Memory B cell (primary cell): ENCODE results near the gene TCF4.

Source experiments
- ATAC-seq: fragments of 150-1000 bp; cut with Tn5 transposase; 2 replicates; pipeline ENCODE4 v1.10.0; 2021; ENCODE audit warnings: low read depth, mild to moderate bottlenecking, moderate library complexity
- DNase-seq, 2 donors: peaks; one replicate each; pipeline ENCODE4 v3.0.0; 2022; ENCODE audit warnings: low spot score in 2 of 2
- H3K27ac Mint-ChIP-seq: one replicate; pipeline ENCODE4 v1.8.0; 2022; ENCODE audit warnings: mild to moderate bottlenecking, moderate library complexity, mixed read lengths
- H3K27me3 Mint-ChIP-seq: one replicate; pipeline ENCODE4 v1.8.0; 2022; ENCODE audit warnings: mixed read lengths
- H3K36me3 Mint-ChIP-seq: one replicate; pipeline ENCODE4 v1.8.0; 2022; ENCODE audit warnings: mild to moderate bottlenecking, mixed read lengths
- H3K4me1 Mint-ChIP-seq: one replicate; pipeline ENCODE4 v1.8.0; 2022; ENCODE audit warnings: mixed read lengths
- H3K4me3 Mint-ChIP-seq: one replicate; pipeline ENCODE4 v1.8.0; 2022; ENCODE audit warnings: mild to moderate bottlenecking, moderate library complexity, mixed read lengths
- H3K9me3 Mint-ChIP-seq: one replicate; pipeline ENCODE4 v1.8.0; 2022; ENCODE audit warnings: mixed read lengths

The TCF4 gene

DNA sequence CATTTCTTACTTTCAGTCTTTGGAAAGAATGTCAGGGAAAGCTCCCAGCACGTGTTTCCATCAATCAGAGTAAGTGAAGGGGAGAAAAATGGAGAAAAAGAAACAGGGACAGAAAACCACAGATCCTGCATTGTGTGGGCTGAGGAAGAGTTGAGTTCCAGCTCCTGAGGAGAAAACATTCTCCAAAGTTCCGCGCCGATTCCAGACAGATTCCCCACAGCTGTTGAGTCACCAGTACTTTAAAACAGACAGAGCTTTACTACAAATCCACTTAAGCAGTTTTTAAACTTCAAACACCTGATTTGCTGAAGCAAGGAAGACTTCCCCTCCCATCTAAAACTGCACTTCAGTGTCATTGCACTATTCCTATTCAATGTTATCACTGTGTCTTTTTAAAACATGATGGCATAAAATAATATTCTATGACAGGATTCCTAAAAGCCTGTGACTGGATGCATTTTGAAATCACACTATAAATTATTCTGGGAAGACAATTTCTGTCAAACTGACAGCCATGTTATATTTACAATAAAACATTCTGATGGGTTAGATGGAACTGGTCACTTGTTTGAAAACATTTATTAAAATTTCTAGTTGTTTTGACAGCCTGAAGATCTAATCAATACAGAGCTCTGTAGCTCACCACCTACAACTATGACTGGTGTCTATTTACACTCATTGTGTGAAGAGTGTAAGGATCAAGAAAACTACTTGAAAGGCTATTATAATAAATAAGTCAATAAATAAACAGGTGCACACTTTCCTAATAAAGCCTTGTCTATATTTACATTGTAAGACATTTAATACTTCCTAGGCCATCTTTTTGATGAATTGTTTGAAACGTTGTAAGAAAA is 40.9 kb downstream of the TCF4 start:
- DNase-seq (no peak), ATAC-seq (no peak)
- Mint-ChIP-seq H3K9me3 (no peaks in the 10 kb centered on the region), H3K36me3 (peaks cover 6% of the 10 kb centered on the region), H3K27me3 (peaks cover 3% of the 10 kb centered on the region), H3K4me1 (peaks cover 5% of the 10 kb centered on the region), H3K4me3 (no peak overlapping the region), H3K27ac (no peak overlapping the region)

- H3K4me1 Mint-ChIP-seq, result no peaks in the 10 kb centered on the region
- H3K9me3 Mint-ChIP-seq, result no peaks in the 10 kb centered on the region
- ATAC-seq (no peak), DNase-seq (no peak)
- no peak overlapping the region for H3K4me3 Mint-ChIP-seq
- H3K27me3 Mint-ChIP-seq, result no peaks in the 10 kb centered on the region
- H3K36me3 Mint-ChIP-seq, result peaks cover 2% of the 10 kb centered on the region
- peak overlapping the region; percentile 41 for H3K27ac Mint-ChIP-seq
These were observed 44.0 kb downstream of the TCF4 start for GRCh38 chr18:55544014-55544413.

DNA sequence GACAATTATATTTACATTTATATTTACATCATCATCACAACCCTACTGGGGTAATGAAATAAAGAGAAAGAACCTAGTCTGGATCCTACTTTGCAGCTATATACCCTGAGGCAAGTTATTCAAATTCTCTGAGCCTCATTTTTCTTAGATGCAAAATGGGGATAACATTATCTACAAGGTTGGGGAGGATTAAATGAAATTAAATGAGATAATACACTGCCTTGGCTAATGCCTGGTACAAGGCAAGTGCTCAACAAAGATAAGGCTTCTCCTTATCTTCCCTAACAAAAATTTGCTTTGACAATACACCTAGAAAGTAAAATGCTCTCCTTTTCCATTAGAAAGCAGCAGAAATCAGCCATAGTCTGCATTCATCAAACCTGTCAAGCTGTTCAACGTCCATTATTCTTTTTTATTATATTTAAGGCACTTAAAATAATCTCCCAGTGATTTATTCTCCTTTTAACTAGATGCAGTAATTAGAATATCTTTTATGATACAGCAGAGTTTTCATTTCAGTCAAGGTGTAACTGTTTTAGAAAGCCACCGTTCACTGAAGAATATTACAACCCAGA is 44.8 kb downstream of the TCF4 start:
- Mint-ChIP-seq H3K27ac (no peak overlapping the region), H3K27me3 (no peaks in the 10 kb centered on the region)

GRCh38 chr18:55541571-55541970 is 46.4 kb downstream of the TCF4 start:
- Mint-ChIP-seq H3K4me3 (no peak overlapping the region), H3K27me3 (no peaks in the 10 kb centered on the region), H3K27ac (no peak overlapping the region), H3K4me1 (no peaks in the 10 kb centered on the region), H3K36me3 (peaks cover 2% of the 10 kb centered on the region), H3K9me3 (no peaks in the 10 kb centered on the region)
- no peak for DNase-seq
- no peak for ATAC-seq

More for the DNA sequence above, 44.8 kb downstream of the TCF4 start:
- Mint-ChIP-seq H3K4me3 (no peak overlapping the region), H3K36me3 (peaks cover 2% of the 10 kb centered on the region), H3K9me3 (no peaks in the 10 kb centered on the region), H3K4me1 (no peaks in the 10 kb centered on the region)
- ATAC-seq (no peak), DNase-seq (no peak)

DNA sequence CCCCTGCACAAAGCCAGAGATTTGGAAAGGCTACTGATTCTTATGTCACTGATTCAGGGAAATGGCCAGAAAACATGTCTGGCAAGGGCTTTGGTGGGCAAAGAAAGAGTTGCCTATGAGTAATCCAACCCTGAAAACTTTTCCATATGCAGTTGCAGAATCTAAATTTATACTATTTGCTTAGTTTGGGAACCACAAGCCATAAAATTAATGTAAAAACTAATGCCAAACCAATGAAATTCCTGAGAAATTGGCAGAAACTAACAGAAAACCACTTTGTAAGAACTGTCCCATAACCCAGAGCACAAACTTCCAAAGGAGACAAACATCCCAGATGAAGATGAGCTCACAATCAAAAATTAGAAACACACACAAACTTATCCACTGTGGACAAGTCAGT is 48.8 kb downstream of the TCF4 start:
- no peaks in the 10 kb centered on the region for H3K27me3 Mint-ChIP-seq
- no peak overlapping the region for H3K4me3 Mint-ChIP-seq
- ATAC-seq (no peak), DNase-seq (no peak)
- peaks cover 4% of the 10 kb centered on the region for H3K4me1 Mint-ChIP-seq
- H3K9me3 Mint-ChIP-seq, result no peaks in the 10 kb centered on the region
- H3K36me3 Mint-ChIP-seq, result peaks cover 1% of the 10 kb centered on the region
- no peak overlapping the region for H3K27ac Mint-ChIP-seq

- Mint-ChIP-seq H3K27me3 (no peaks in the 10 kb centered on the region), H3K9me3 (no peaks in the 10 kb centered on the region), H3K4me1 (peaks cover 4% of the 10 kb centered on the region), H3K4me3 (no peak overlapping the region), H3K36me3 (no peaks in the 10 kb centered on the region), H3K27ac (no peak overlapping the region)
- DNase-seq (no peak), ATAC-seq (no peak)
These were observed 53.0 kb downstream of the TCF4 start for GRCh38 chr18:55534996-55535395.

- Mint-ChIP-seq H3K4me1 (peaks cover 4% of the 10 kb centered on the region), H3K9me3 (no peaks in the 10 kb centered on the region), H3K36me3 (no peaks in the 10 kb centered on the region), H3K27ac (peak overlapping the region; percentile 20), H3K27me3 (no peaks in the 10 kb centered on the region), H3K4me3 (no peak overlapping the region)
- ATAC-seq (peak; percentile 59), DNase-seq (no peak)
These were observed 53.4 kb downstream of the TCF4 start for GRCh38 chr18:55534547-55534946.

- no peaks in the 10 kb centered on the region for H3K36me3 Mint-ChIP-seq
- DNase-seq (no peak), ATAC-seq (no peak)
- no peak overlapping the region for H3K4me3 Mint-ChIP-seq
- H3K27ac Mint-ChIP-seq, result no peak overlapping the region
- H3K27me3 Mint-ChIP-seq, result no peaks in the 10 kb centered on the region
- no peaks in the 10 kb centered on the region for H3K9me3 Mint-ChIP-seq
- H3K4me1 Mint-ChIP-seq, result peaks cover 4% of the 10 kb centered on the region
These were observed 57.8 kb downstream of the TCF4 start for GRCh38 chr18:55530166-55530565.

GRCh38 chr18:55529581-55529980 is 58.4 kb downstream of the TCF4 start:
- Mint-ChIP-seq H3K27ac (no peak overlapping the region), H3K36me3 (no peaks in the 10 kb centered on the region), H3K4me3 (no peak overlapping the region), H3K4me1 (peaks cover under 1% of the 10 kb centered on the region), H3K9me3 (no peaks in the 10 kb centered on the region), H3K27me3 (no peaks in the 10 kb centered on the region)
- no peak for DNase-seq
- ATAC-seq, result no peak

DNA sequence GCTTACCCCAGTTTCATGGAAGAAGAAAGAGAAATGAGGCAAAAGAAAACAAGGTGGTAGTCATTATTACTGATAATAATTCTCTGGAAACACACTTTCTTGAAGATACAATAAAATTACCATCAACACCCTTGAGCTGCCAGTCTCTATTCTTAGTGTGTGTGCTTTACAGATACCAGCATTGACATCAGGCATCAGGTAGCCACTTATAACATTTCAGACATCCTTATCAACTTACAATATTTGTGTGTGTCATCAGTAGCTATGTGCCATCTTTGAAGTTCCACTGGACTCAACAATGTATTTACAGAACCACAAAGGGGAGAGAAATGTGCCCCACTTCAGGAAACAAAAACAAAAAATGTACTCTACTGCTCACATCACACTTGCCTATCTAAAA is 62.1 kb downstream of the TCF4 start:
- Mint-ChIP-seq H3K9me3 (no peaks in the 10 kb centered on the region), H3K27me3 (no peaks in the 10 kb centered on the region), H3K36me3 (no peaks in the 10 kb centered on the region), H3K27ac (no peak overlapping the region), H3K4me1 (peaks cover 2% of the 10 kb centered on the region), H3K4me3 (no peak overlapping the region)
- ATAC-seq (no peak), DNase-seq (no peak)

- Mint-ChIP-seq H3K4me3 (no peak overlapping the region), H3K36me3 (no peaks in the 10 kb centered on the region), H3K9me3 (no peaks in the 10 kb centered on the region), H3K27me3 (no peaks in the 10 kb centered on the region), H3K4me1 (peaks cover 2% of the 10 kb centered on the region), H3K27ac (no peak overlapping the region)
- DNase-seq (no peak), ATAC-seq (no peak)
These were observed 63.5 kb downstream of the TCF4 start for GRCh38 chr18:55524353-55525073.

DNA sequence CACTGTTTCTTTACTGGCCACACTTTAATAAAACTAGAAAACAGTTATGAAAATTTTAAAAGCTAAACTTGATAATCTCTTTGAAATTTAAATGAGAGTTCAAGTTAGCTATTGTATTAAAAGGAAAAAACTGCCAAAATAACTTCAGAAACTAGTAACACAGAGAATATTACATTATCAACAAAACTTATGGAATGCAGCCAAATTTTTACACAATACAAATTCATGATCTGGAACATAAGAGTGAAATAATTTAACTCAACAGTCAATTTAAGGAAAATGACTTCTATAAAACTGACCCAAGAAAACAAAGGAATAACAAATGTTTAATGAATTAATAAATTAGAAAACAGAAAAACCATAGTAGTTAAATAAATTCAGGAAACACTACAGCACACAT is 65.0 kb downstream of the TCF4 start:
- DNase-seq (no peak), ATAC-seq (no peak)
- no peak overlapping the region for H3K27ac Mint-ChIP-seq
- H3K9me3 Mint-ChIP-seq, result no peaks in the 10 kb centered on the region
- peaks cover 2% of the 10 kb centered on the region for H3K4me1 Mint-ChIP-seq
- H3K27me3 Mint-ChIP-seq, result no peaks in the 10 kb centered on the region
- H3K36me3 Mint-ChIP-seq, result no peaks in the 10 kb centered on the region
- H3K4me3 Mint-ChIP-seq, result no peak overlapping the region

GRCh38 chr18:55522011-55522410 is 66.0 kb downstream of the TCF4 start:
- DNase-seq (peak in 1 of 2 donors; percentile 41), ATAC-seq (peak; percentile 47)
- H3K36me3 Mint-ChIP-seq, result no peaks in the 10 kb centered on the region

GRCh38 chr18:55517055-55517454 is 70.9 kb downstream of the TCF4 start:
- H3K4me1 Mint-ChIP-seq, result peaks cover 2% of the 10 kb centered on the region
- H3K9me3 Mint-ChIP-seq, result no peaks in the 10 kb centered on the region
- no peak for DNase-seq
- ATAC-seq, result no peak
- H3K27me3 Mint-ChIP-seq, result no peaks in the 10 kb centered on the region
- no peak overlapping the region for H3K27ac Mint-ChIP-seq
- no peak overlapping the region for H3K4me3 Mint-ChIP-seq
- H3K36me3 Mint-ChIP-seq, result no peaks in the 10 kb centered on the region

More at GRCh38 chr18:55522011-55522410, 66.0 kb downstream of the TCF4 start:
- no peak overlapping the region for H3K4me3 Mint-ChIP-seq
- no peak overlapping the region for H3K27ac Mint-ChIP-seq
- H3K27me3 Mint-ChIP-seq, result no peaks in the 10 kb centered on the region
- H3K9me3 Mint-ChIP-seq, result no peaks in the 10 kb centered on the region
- peaks cover 2% of the 10 kb centered on the region for H3K4me1 Mint-ChIP-seq
